GM12878 (cell line): ENCODE measurements around the gene CFAP161. TPM values are rescaled to one million over a fixed set of nuclear protein-coding genes. Genes with fewer than 3 reads are reported as not detected.

Experiments used
- ATAC-seq: fragments of 200-7000 bp; cut with Tn5 transposase; 3 replicates; pipeline ENCODE4 v1.9.1; 2020; ENCODE audit warnings: mild to moderate bottlenecking, moderate library complexity
- BruUV-seq: library from RNA; stranded (reverse); fragments of 400-500 nt; replicated peaks from 2 replicates; lab custom pipeline; 2021; lab: Mats Ljungman, UMichigan
- CTCF ChIA-PET: fragments of 300-600 bp; sonication (Branson Sonifier 250); formaldehyde crosslinking; extraction: SDS; loops from one replicate; lab custom pipeline; 2021; ENCODE audit warnings: inconsistent platforms; lab: Yijun Ruan, JAX
- POLR2A ChIA-PET: fragments of 350-600 bp; formaldehyde crosslinking; extraction: SDS; loops from one replicate; lab custom pipeline; 2021; ENCODE audit warnings: inconsistent platforms; lab: Charles Lee
- RAD21 ChIA-PET: fragments of 300-600 bp; sonication (Branson Sonifier 250); formaldehyde crosslinking; loops from one replicate; lab custom pipeline; 2023; ENCODE audit warnings: antibody characterized with exemption; ENCODE audit not compliant: unreplicated experiment; lab: Charles Lee
- SMC1A ChIA-PET: fragments of 300-600 bp; sonication (Branson Sonifier 250); formaldehyde crosslinking; loops from one replicate; lab custom pipeline; 2023; ENCODE audit not compliant: unreplicated experiment, uncharacterized antibody; lab: Charles Lee
- DNase-seq: peaks from one replicate; pipeline ENCODE4 v3.0.0-alpha.2; 2011; ENCODE audit warnings: low read depth, low spot score
- FAIRE-seq: peaks from 3 replicates; lab custom pipeline; 2011; peaks lifted over from hg19 to GRCh38; lab: Jason Lieb, UNC
- H2AFZ ChIP-seq: 2 replicates; pipeline ENCODE4 v1.6.0; 2011; ENCODE audit warnings: low read depth, low read length, control low read depth; ENCODE audit not compliant: control insufficient read depth
- H3K27ac ChIP-seq: 2 replicates; pipeline ENCODE4 v1.5.1; 2011; ENCODE audit warnings: control low read depth; ENCODE audit not compliant: control insufficient read depth, insufficient read depth
- H3K27me3 ChIP-seq, 2 experiments: replicated peaks in 1 of 2; 2 replicates each; pipeline versions ENCODE4 v1.6.0 to v1.6.1; 2011; ENCODE audit warnings: low read length in 1 of 2; ENCODE audit not compliant: control insufficient read depth in 2 of 2, insufficient read depth in 2 of 2
- H3K36me3 ChIP-seq, 2 experiments: 2 replicates each; pipeline ENCODE4 v1.5.1; 2011; ENCODE audit warnings: low read length in 1 of 2; ENCODE audit not compliant: control insufficient read depth in 2 of 2, insufficient read depth in 2 of 2
- H3K4me1 ChIP-seq: 2 replicates; pipeline ENCODE4 v1.6.1; 2011; ENCODE audit warnings: mild to moderate bottlenecking, low read length, moderate library complexity, mixed read lengths; ENCODE audit not compliant: control insufficient read depth, insufficient read depth
- H3K4me2 ChIP-seq: 2 replicates; pipeline ENCODE4 v1.6.0; 2011; ENCODE audit warnings: control low read depth; ENCODE audit not compliant: control insufficient read depth, insufficient read depth
- H3K4me3 ChIP-seq: fragments of 200-600 bp; sonication (generic); 2 replicates; pipeline ENCODE4 v1.5.1; 2016
- H3K79me2 ChIP-seq: 2 replicates; pipeline ENCODE4 v1.6.0; 2011; ENCODE audit warnings: low read length; ENCODE audit not compliant: control insufficient read depth, insufficient read depth
- H3K9ac ChIP-seq: 2 replicates; pipeline ENCODE4 v1.8.0; 2011; ENCODE audit warnings: low read length, control low read depth, mixed read lengths; ENCODE audit not compliant: control insufficient read depth, insufficient read depth
- H3K9me3 ChIP-seq: replicated peaks from 3 replicates; pipeline ENCODE4 v1.5.1; 2011; ENCODE audit warnings: mild to moderate bottlenecking, low read length; ENCODE audit not compliant: control insufficient read depth, insufficient read depth
- H4K20me1 ChIP-seq: 2 replicates; pipeline ENCODE4 v1.6.0; 2011; ENCODE audit not compliant: control insufficient read depth, insufficient read depth
- ATF7 ChIP-seq: fragments of 450-650 bp; IDR thresholded peaks from 2 replicates; pipeline ENCODE4 v1.6.1; 2016; ENCODE audit warnings: low read depth, mild to moderate bottlenecking
- ETV6 ChIP-seq, 2 experiments: fragments of 450-650 bp in 1 of 2; IDR thresholded peaks in 1 of 2; conservative IDR thresholded peaks in 1 of 2; 2 replicates each; pipeline ENCODE4 v1.6.1; 2014; ENCODE audit warnings: antibody characterized with exemption in 1 of 2, borderline replicate concordance in 1 of 2, low read depth in 1 of 2, mild to moderate bottlenecking in 1 of 2, moderate library complexity in 1 of 2
- EZH2 ChIP-seq: IDR thresholded peaks from 2 replicates; pipeline ENCODE4 v1.6.1; 2012; ENCODE audit warnings: low read depth, mild to moderate bottlenecking, control low read depth, inconsistent platforms, low read length, borderline replicate concordance; ENCODE audit not compliant: control insufficient read depth
- FOXM1 ChIP-seq: IDR thresholded peaks from 2 replicates; pipeline ENCODE4 v1.6.1; 2012; ENCODE audit warnings: low read depth, mild to moderate bottlenecking, inconsistent platforms, low read length, moderate library complexity
- MEF2A ChIP-seq: IDR thresholded peaks from 2 replicates; pipeline ENCODE4 v1.6.1; 2011; ENCODE audit warnings: low read depth, mild to moderate bottlenecking, low read length, moderate library complexity; ENCODE audit not compliant: insufficient read depth
- PAX5 ChIP-seq: IDR thresholded peaks from 2 replicates; pipeline ENCODE4 v1.6.1; 2011; ENCODE audit warnings: low read depth, low read length, borderline replicate concordance
- PRDM15 ChIP-seq: fragments of 450-650 bp; formaldehyde crosslinking; IDR thresholded peaks from 2 replicates; pipeline ENCODE4 v1.4.0; 2020; ENCODE audit warnings: mild to moderate bottlenecking, moderate library complexity
- RCOR1 ChIP-seq: conservative IDR thresholded peaks from 2 replicates; pipeline ENCODE4 v1.6.1; 2012; ENCODE audit warnings: low read depth, low read length, improper control_type of control experiment
- RUNX3 ChIP-seq: IDR thresholded peaks from 2 replicates; pipeline ENCODE4 v1.6.1; 2012; ENCODE audit warnings: low read length, inconsistent platforms
- SMC3 ChIP-seq: IDR thresholded peaks from 2 replicates; pipeline ENCODE4 v1.6.1; 2011; ENCODE audit warnings: low read length, improper control_type of control experiment, borderline replicate concordance
- ZNF207 ChIP-seq: fragments of 450-650 bp; IDR thresholded peaks from 2 replicates; pipeline ENCODE4 v1.6.1; 2014; ENCODE audit warnings: antibody characterized with exemption, mild to moderate bottlenecking, borderline replicate concordance
- ZNF274 ChIP-seq: IDR thresholded peaks from one replicate; pipeline ENCODE4 v1.8.0; 2011; ENCODE audit not compliant: insufficient read length, insufficient read depth
- WGBS: methylation state at CpG from one replicate; pipeline ENCODE4 v1.1.6; 2016; ENCODE audit warnings: low lambda C conversion rate; ENCODE audit not compliant: insufficient replicate concordance, insufficient coverage; ENCODE audit errors: missing lambda C conversion rate; 5-methylcytosine and 5-hydroxymethylcytosine counted together
- in situ Hi-C: fragments of 300-500 bp; cut with MboI; formaldehyde crosslinking; loops from 9 replicates; pipeline ENCODE4 v1.14.3; 2018; ENCODE audit warnings: mixed read lengths
- intact Hi-C: fragments of 100-400 bp; cut with micrococcal nuclease; formaldehyde crosslinking; loops from one replicate; pipeline ENCODE4 v1.14.2; 2022; ENCODE audit not compliant: unreplicated experiment
- polyA plus RNA-seq, 11 experiments: library from polyadenylated mRNA; depleted of rRNA in 4 of 11; unstranded in 6 of 11; stranded (reverse) in 5 of 11; fragments of >200 nt; fragmentation: Nextera tagmentation in 4 of 11; fragmentation: Illumina TruSeq in 1 of 11; extraction: Ambion mirVana in 4 of 11; extraction: Trizol in 1 of 11; gene quantifications; 1 replicate in 1 of 11; 2 replicates in 10 of 11; pipeline versions ENCODE4 v1.2.1 to v1.2.3, GENCODE V29; 2011 to 2016; ENCODE audit warnings: inconsistent platforms in 2 of 11, missing spikeins in 2 of 11, low read depth in 1 of 11
- total RNA-seq, 4 experiments: library from RNA; depleted of rRNA in 3 of 4; stranded (reverse); fragments of >200 nt in 3 of 4; fragmentation: Illumina TruSeq in 1 of 4; extraction: Trizol in 1 of 4; gene quantifications; 2 replicates each; pipeline versions ENCODE4 v1.2.1 to v1.2.3, GENCODE V29; 2013 to 2021
- TF ChIP-seq, protein P1 (sequence below): fragments of 450-650 bp; IDR thresholded peaks from 2 replicates; pipeline ENCODE4 v1.6.1; 2016; ENCODE audit warnings: mild to moderate bottlenecking
- TF ChIP-seq, protein P2 (sequence below): IDR thresholded peaks from 2 replicates; pipeline ENCODE4 v1.6.1; 2011; ENCODE audit warnings: mild to moderate bottlenecking, low read depth, low read length, moderate library complexity; ENCODE audit not compliant: insufficient replicate concordance

The CFAP161 gene
- total and polyA plus RNA-seq, 10 of the 15 experiments (the other 5 are each of a cell fraction or from before 2014, with no cell fraction given), result 0.31 TPM; not detected in 9

GRCh38 chr15:81111510-81112470 lies 22.3 kb upstream of the CFAP161 start:
- ATAC-seq, result peak; percentile 96
- FAIRE-seq, result peak; percentile 100
- intact Hi-C loops (loop anchor here (2.0 kb wide), 1 partner anchor 289 kb away; no protein-coding TSS in a partner anchor), in situ Hi-C loops (no loop called here)
- 39% methylated on average over 6 of the region's 6 CpGs for WGBS
- Histone ChIP-seq H3K79me2 (no peaks in the 10 kb centered on the region), H2AFZ (no peak overlapping the region), H4K20me1 (peaks cover 3% of the 10 kb centered on the region; the same call in 1 of the 2 replicates), H3K4me2 (peak overlapping the region; percentile 54; the same call in 1 of the 2 replicates), H3K4me1 (peaks cover 11% of the 10 kb centered on the region), H3K27ac (no peak overlapping the region), H3K9ac (no peak overlapping the region), H3K4me3 (no peak overlapping the region), H3K36me3 (no peaks in the 10 kb centered on the region), H3K27me3 (no peaks in the 10 kb centered on the region), H3K9me3 (no peaks in the 10 kb centered on the region; the same call in 1 of the 3 replicates)
- BruUV-seq, result no TSS peak
- RAD21 ChIA-PET, result interaction anchor here (0.9 to 10.1 kb wide), 4 partner anchors 43 to 154 kb away, joined by 3 to 130 read pairs (median 3); no protein-coding TSS in a partner anchor
- SMC1A ChIA-PET, result interaction anchor here (0.5 to 4.1 kb wide), 7 partner anchors 40 to 163 kb away, joined by 3 to 27 read pairs (median 4); no protein-coding TSS in a partner anchor
- CTCF ChIA-PET, result interaction anchor here (0.6 to 19.0 kb wide), 8 partner anchors 8 to 996 kb away, joined by 3 to 438 read pairs (median 3); no protein-coding TSS in a partner anchor
- peak; percentile 43 for DNase-seq
- POLR2A ChIA-PET, result interaction anchor here (0.5 kb wide), 1 partner anchor 594 kb away, joined by 3 read pairs; no protein-coding TSS in a partner anchor
- no peak for TF ChIP-seq ZNF207
- TF ChIP-seq PAX5, result no peak
- no peak for TF ChIP-seq SMC3
- TF ChIP-seq RUNX3, result peak; percentile 85
- TF ChIP-seq, protein P1, sequence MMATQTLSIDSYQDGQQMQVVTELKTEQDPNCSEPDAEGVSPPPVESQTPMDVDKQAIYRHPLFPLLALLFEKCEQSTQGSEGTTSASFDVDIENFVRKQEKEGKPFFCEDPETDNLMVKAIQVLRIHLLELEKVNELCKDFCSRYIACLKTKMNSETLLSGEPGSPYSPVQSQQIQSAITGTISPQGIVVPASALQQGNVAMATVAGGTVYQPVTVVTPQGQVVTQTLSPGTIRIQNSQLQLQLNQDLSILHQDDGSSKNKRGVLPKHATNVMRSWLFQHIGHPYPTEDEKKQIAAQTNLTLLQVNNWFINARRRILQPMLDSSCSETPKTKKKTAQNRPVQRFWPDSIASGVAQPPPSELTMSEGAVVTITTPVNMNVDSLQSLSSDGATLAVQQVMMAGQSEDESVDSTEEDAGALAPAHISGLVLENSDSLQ, result peak; percentile 44
- peak; percentile 43; the same call in 1 of the 2 replicates for TF ChIP-seq ATF7
- TF ChIP-seq, protein P2, sequence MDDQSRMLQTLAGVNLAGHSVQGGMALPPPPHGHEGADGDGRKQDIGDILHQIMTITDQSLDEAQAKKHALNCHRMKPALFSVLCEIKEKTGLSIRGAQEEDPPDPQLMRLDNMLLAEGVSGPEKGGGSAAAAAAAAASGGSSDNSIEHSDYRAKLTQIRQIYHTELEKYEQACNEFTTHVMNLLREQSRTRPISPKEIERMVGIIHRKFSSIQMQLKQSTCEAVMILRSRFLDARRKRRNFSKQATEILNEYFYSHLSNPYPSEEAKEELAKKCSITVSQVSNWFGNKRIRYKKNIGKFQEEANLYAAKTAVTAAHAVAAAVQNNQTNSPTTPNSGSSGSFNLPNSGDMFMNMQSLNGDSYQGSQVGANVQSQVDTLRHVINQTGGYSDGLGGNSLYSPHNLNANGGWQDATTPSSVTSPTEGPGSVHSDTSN, result no peak
- no peak for TF ChIP-seq PRDM15 (CRISPR knock-in tag)
- TF ChIP-seq ZNF274, result no peak
- TF ChIP-seq RCOR1, result no peak
- TF ChIP-seq EZH2, result no peak
- TF ChIP-seq MEF2A, result peak; percentile 60; the same call in 1 of the 2 replicates
- peak in 1 of 2 experiments; percentile 53; a peak in 1 of 4 replicates for TF ChIP-seq ETV6 (conservative IDR thresholded peaks at IDR 0.05 in 1 of 2, IDR thresholded peaks at IDR 0.05 in 1 of 2; ENCODE audit: borderline replicate concordance in 1 of 2, low read depth in 1 of 2)
- TF ChIP-seq FOXM1, result peak; percentile 29; the same call in 1 of the 2 replicates
